ENCODE results near the gene NIPSNAP2.

DNA sequence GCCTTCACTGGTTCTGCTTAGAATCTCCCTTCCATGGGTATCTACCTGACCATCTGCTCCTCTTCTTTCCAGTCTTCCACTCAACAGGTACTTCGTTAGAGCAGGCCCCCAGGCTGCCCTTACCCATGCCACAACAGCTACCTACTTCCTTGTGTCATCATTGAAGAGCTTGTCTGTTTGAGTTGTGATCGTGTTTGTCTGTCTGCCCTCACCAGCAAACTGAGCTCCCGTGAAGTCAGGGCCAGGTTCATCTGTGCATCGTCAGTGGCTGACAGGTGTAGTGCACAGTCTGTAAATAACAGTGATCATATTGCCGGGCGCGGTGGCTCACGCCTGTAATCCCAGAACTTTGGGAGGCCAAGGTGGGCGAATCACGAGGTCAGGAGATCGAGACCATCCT is 5.0 kb downstream of the NIPSNAP2 start:
- no peak for TF ChIP-seq YY1 (IDR thresholded peaks at IDR 0.05; ENCODE audit: low read depth)
- TF ChIP-seq, protein P1, sequence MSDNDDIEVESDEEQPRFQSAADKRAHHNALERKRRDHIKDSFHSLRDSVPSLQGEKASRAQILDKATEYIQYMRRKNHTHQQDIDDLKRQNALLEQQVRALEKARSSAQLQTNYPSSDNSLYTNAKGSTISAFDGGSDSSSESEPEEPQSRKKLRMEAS (IDR thresholded peaks at IDR 0.05) = no peak
